Left lung (tissue), 10 donors: ENCODE results near the gene IRF2BP2. TPM values are rescaled to one million over a fixed set of nuclear protein-coding genes. Genes with fewer than 3 reads are reported as not detected.

Source experiments
- ATAC-seq: fragments of 200-7000 bp; cut with Tn5 transposase; one replicate; pipeline ENCODE4 v1.9.1; 2020; ENCODE audit warnings: moderate library complexity
- DNase-seq, 4 donors: peaks; one replicate each; pipeline ENCODE4 v3.0.0-alpha.2; 2013 to 2020
- H3K27ac ChIP-seq, 2 donors: fragments of 200-600 bp; sonication (generic) in 1 of 2; one replicate each; pipeline versions ENCODE4 v1.5.0 to v1.8.0; 2020 to 2021
- H3K27me3 ChIP-seq, 2 donors: fragments of 200-600 bp; sonication (generic) in 1 of 2; one replicate each; pipeline versions ENCODE4 v1.5.0 to v1.8.0; 2020 to 2021
- H3K36me3 ChIP-seq, 2 donors: fragments of 200-600 bp; sonication (generic) in 1 of 2; one replicate each; pipeline versions ENCODE4 v1.5.0 to v1.8.0; 2020 to 2021
- H3K4me1 ChIP-seq, 2 donors: fragments of 200-600 bp; one replicate each; pipeline ENCODE4 v1.8.0; 2021
- H3K4me3 ChIP-seq, 2 donors: fragments of 200-600 bp; sonication (generic) in 1 of 2; one replicate each; pipeline versions ENCODE4 v1.5.0 to v1.8.0; 2020 to 2021; ENCODE audit warnings: mild to moderate bottlenecking in 1 of 2
- H3K9me3 ChIP-seq, 2 donors: fragments of 200-600 bp; sonication (generic) in 1 of 2; one replicate each; pipeline versions ENCODE4 v1.5.0 to v1.8.0; 2020 to 2021
- intact Hi-C, 2 donors: fragments of 100-400 bp; cut with DNase I; formaldehyde crosslinking; loops; one replicate each; pipeline versions ENCODE4 v1.11.2 to v1.14.2; 2022
- polyA plus RNA-seq, 6 donors: library from polyadenylated mRNA; unstranded; fragments of 120-200 nt; gene quantifications; one replicate each; pipeline ENCODE4 v1.2.1, GENCODE V29; 2013; ENCODE audit not compliant: insufficient read length in 6 of 6
- total RNA-seq, 2 donors: library from RNA; stranded (reverse); fragmentation: NEBNext Ultra II Directional; extraction: Animal tissue kit (Norgen Biotek cat#: 25700); gene quantifications; one replicate each; pipeline ENCODE4 v1.2.1, GENCODE V29; 2021
- TF ChIP-seq, protein P1 (sequence below), 2 donors: fragments of 200-600 bp; sonication (generic) in 1 of 2; IDR thresholded peaks; one replicate each; pipeline versions ENCODE4 v1.5.0 to v1.8.0; 2021; ENCODE audit warnings: antibody characterized with exemption in 2 of 2
- donor health status: DM: no; HTN: yes; CAD: no.
- donor health status: DM: no; HTN: no; CAD: no.

IRF2BP2 gene
- total and polyA plus RNA-seq, 8 donors, result 114 to 236 (median 175) TPM

DNA sequence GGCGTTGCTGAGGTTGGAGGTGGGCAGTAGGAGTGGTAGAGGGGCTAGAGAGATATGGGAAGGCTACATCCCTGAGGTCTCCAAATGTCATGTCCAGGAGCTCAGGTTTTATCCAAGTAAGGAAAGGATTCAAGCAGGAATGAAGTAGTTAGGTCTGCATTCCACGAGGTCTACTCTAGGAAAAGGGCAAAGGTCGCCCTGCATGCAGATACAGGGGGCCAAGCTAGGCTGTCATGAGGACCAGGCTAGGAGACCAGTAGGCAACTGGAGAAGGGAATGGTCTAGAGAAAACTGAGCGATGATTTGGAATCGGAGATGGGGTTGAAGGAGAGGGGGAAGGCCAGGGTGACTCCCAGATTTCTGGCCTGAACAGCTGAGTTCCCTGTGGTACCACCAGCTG, 48.7 kb downstream of the IRF2BP2 start:
- H3K27me3 ChIP-seq, result no peaks in the 10 kb centered on the region
- no peaks in the 10 kb centered on the region for H3K36me3 ChIP-seq
- no peaks in the 10 kb centered on the region for H3K9me3 ChIP-seq
- no peaks in the 10 kb centered on the region for H3K4me1 ChIP-seq
- DNase-seq (no peak), ATAC-seq (no peak)
- TF ChIP-seq, protein P1, sequence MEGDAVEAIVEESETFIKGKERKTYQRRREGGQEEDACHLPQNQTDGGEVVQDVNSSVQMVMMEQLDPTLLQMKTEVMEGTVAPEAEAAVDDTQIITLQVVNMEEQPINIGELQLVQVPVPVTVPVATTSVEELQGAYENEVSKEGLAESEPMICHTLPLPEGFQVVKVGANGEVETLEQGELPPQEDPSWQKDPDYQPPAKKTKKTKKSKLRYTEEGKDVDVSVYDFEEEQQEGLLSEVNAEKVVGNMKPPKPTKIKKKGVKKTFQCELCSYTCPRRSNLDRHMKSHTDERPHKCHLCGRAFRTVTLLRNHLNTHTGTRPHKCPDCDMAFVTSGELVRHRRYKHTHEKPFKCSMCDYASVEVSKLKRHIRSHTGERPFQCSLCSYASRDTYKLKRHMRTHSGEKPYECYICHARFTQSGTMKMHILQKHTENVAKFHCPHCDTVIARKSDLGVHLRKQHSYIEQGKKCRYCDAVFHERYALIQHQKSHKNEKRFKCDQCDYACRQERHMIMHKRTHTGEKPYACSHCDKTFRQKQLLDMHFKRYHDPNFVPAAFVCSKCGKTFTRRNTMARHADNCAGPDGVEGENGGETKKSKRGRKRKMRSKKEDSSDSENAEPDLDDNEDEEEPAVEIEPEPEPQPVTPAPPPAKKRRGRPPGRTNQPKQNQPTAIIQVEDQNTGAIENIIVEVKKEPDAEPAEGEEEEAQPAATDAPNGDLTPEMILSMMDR (IDR thresholded peaks at IDR 0.05), result no peak
- intact Hi-C loops, result no loop called here
- no peak overlapping the region for H3K4me3 ChIP-seq
- no peak overlapping the region for H3K27ac ChIP-seq

DNA sequence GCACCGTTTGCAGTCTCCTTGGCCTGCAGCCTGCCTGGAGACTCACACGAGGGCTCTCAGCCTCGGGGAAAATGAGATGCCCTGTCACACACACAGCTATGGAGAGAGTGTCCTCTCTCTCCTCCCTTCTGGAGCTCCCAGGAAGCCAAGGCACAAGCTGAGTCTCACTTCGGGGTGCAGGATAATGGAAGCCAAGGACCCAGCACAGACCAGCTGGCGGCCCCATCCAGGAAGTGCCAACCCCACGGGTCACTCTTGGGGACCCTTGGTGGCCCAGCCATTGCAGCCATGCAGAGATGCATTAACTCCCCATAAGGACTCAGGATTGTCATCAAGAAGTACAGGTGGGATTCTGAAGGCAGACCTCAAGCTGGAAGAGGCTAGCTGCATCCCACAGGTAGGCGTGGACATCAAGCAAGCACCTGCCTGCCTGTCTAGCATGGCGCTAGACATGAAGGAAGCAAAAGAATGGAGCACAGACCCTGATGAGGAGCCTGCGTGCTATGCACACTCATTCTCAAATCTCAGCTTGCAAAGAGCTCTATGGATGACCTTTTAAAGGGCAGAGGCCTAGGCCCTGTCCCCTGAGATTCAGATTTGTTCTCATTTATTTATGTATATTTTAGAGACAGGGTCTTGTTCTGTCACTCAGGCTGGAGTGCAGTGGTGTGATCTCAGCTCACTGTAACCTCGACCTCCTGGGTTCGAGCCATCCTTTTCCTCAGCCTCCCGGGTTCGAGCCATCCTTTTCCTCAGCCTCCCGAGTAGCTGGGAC, 49.9 kb downstream of the IRF2BP2 start:
- intact Hi-C loops, result no loop called here
- Histone ChIP-seq H3K4me1 (no peaks in the 10 kb centered on the region), H3K4me3 (no peak overlapping the region), H3K36me3 (no peaks in the 10 kb centered on the region), H3K27ac (no peak overlapping the region), H3K9me3 (no peaks in the 10 kb centered on the region), H3K27me3 (no peaks in the 10 kb centered on the region)
- TF ChIP-seq, protein P1 (IDR thresholded peaks at IDR 0.05), result no peak
- DNase-seq (no peak), ATAC-seq (no peak)

DNA sequence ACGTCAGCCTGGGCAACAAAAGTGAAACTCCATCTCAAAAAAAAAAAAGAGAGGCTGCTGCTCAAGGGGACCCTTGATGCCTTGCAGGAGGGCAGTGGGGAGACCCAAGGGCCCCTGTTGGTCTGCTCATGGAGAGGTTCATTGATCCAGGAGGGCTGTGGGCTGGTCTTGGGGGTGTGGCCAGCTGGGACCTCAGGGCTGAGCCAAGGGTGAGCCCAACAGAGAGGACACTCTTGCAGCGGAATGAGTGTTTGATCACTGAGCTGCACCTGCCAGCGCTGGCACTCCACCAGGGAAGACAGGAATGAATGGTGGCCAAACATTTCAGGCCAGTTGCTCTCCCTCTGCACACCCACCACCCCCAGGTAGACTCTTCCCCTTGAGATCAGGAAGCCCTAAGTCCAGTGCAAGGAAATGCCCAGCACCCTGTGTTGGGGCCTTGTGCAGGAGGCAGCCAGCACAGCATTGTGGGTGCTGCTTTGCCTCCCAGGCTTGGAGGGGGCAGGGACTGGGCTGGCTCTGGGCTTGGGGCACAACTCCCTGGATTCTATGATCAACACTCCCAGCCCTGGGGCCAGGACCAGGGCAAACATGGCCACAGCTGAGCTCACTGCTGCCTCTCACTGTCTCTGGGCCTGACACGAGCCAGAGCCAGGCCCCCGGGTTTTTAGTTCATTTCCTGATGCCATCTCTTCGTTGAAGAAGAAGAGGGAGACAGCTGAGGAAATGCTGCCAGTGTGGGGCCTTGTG, 50.7 kb downstream of the IRF2BP2 start:
- intact Hi-C loops, result no loop called here

DNA sequence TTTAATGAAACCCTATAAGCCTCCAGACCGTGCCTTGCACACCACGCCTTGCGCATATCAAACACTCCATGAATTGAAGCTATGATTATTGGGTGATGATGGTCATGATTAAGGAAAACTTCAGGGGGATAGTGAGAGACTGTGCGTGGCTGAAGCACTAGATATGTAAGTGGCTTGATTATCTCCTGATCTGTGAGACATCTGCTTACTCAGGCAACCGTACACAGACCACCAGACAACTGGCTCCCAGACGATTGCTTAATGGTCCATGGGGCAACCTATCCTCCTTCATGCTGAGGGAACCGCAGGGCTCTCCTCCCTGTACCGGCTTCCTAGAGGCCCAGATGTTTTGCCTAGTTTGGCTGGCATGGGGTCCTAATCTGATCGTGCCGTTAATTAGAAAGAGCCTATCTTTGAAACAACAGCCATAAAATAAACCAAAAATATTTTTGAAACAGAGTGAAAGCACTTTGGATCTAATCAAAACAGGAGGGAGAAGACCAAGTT, 51.6 kb downstream of the IRF2BP2 start:
- TF ChIP-seq, protein P1 (IDR thresholded peaks at IDR 0.05), result no peak
- intact Hi-C loops, result no loop called here
- Histone ChIP-seq H3K4me1 (no peaks in the 10 kb centered on the region), H3K27ac (no peak overlapping the region), H3K4me3 (no peak overlapping the region), H3K27me3 (no peaks in the 10 kb centered on the region), H3K9me3 (no peaks in the 10 kb centered on the region), H3K36me3 (no peaks in the 10 kb centered on the region)
- ATAC-seq, result no peak
- DNase-seq, result no peak

More for the DNA sequence above, 50.7 kb downstream of the IRF2BP2 start:
- Histone ChIP-seq H3K4me1 (no peaks in the 10 kb centered on the region), H3K4me3 (no peak overlapping the region), H3K27me3 (no peaks in the 10 kb centered on the region), H3K9me3 (no peaks in the 10 kb centered on the region), H3K27ac (no peak overlapping the region), H3K36me3 (no peaks in the 10 kb centered on the region)
- peak; percentile 38 for ATAC-seq
- TF ChIP-seq, protein P1 (IDR thresholded peaks at IDR 0.05), result no peak
- no peak for DNase-seq
